Thymus (tissue), 11 donors: ENCODE measurements around the gene PCDH7. TPM values are rescaled to one million over a fixed set of nuclear protein-coding genes. Genes with fewer than 3 reads are reported as not detected.

Experiments used
- DNase-seq, 9 donors: peaks; one replicate each; pipeline ENCODE4 v3.0.0-alpha.2; 2013; ENCODE audit warnings: low spot score in 9 of 9, low read depth in 6 of 9, missing footprints in 1 of 9
- H3K27ac ChIP-seq, 2 donors: one replicate each; pipeline ENCODE4 v1.5.1; 2013; ENCODE audit warnings: control low read depth in 1 of 2, low read depth in 1 of 2, low read length in 1 of 2, mild to moderate bottlenecking in 1 of 2, moderate library complexity in 1 of 2
- H3K27me3 ChIP-seq, 2 donors: one replicate each; pipeline ENCODE4 v1.5.1; 2013; ENCODE audit warnings: low read length in 1 of 2; ENCODE audit not compliant: control insufficient read depth in 2 of 2, insufficient read depth in 1 of 2
- H3K36me3 ChIP-seq, 2 donors: one replicate each; pipeline ENCODE4 v1.5.1; 2013; ENCODE audit warnings: low read length in 1 of 2, mild to moderate bottlenecking in 1 of 2, moderate library complexity in 1 of 2; ENCODE audit not compliant: control insufficient read depth in 2 of 2, insufficient read depth in 2 of 2
- H3K4me1 ChIP-seq, 2 donors: one replicate each; pipeline ENCODE4 v1.5.1; 2013; ENCODE audit warnings: low read length in 2 of 2; ENCODE audit not compliant: control insufficient read depth in 2 of 2, insufficient read depth in 2 of 2
- H3K4me3 ChIP-seq, 2 donors: one replicate each; pipeline ENCODE4 v1.5.1; 2013; ENCODE audit warnings: low read length in 2 of 2, control low read depth in 1 of 2, mild to moderate bottlenecking in 1 of 2
- H3K9me3 ChIP-seq, 2 donors: one replicate each; pipeline ENCODE4 v1.5.1; 2013; ENCODE audit warnings: low read length in 1 of 2, mild to moderate bottlenecking in 1 of 2; ENCODE audit not compliant: control insufficient read depth in 2 of 2, insufficient read depth in 1 of 2
- WGBS: extraction: QIAGEN DNeasy Blood & Tissue Kit; methylation state at CpG from one replicate; pipeline ENCODE4 v1.1.7; 2013; 5-methylcytosine and 5-hydroxymethylcytosine counted together
- polyA plus RNA-seq: library from polyadenylated mRNA; stranded (reverse); fragments of 200-250 nt; gene quantifications from one replicate; pipeline ENCODE4 v1.2.3, GENCODE V29; 2013
- total RNA-seq: library from RNA; stranded (reverse); fragments of 120-200 nt; gene quantifications from one replicate; pipeline ENCODE4 v1.2.4, GENCODE V29; 2013
- donor health status: healthy.

Gene PCDH7
- total and polyA plus RNA-seq, 2 donors, result 0.64 to 2.4 TPM

DNA sequence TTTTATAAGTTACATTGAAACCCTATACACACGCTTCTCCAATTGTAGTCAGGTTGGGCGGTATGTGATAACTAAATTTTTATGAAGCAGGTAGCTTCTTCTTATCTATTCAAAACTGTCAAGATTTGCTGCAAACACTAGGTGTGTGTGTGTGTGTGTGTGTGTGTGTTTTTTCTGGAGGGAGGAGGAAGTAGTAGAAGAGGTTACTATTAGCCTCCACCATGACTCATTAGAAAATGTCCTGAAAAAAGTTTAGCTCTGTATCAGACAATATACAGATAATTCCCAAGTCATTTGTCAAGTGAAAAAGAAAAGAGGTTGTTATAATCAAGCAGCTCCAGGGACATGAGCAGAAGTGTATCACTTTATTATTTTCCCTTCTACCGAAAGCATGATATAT, 33.9 kb downstream of the PCDH7 start:
- DNase-seq, result no peak
- Histone ChIP-seq H3K4me3 (no peak overlapping the region), H3K27ac (no peak overlapping the region), H3K36me3 (no peaks in the 10 kb centered on the region), H3K9me3 (no peaks in the 10 kb centered on the region), H3K27me3 (no peaks in the 10 kb centered on the region), H3K4me1 (no peaks in the 10 kb centered on the region)
- 96% methylated on average over 3 of the region's 3 CpGs for WGBS

DNA sequence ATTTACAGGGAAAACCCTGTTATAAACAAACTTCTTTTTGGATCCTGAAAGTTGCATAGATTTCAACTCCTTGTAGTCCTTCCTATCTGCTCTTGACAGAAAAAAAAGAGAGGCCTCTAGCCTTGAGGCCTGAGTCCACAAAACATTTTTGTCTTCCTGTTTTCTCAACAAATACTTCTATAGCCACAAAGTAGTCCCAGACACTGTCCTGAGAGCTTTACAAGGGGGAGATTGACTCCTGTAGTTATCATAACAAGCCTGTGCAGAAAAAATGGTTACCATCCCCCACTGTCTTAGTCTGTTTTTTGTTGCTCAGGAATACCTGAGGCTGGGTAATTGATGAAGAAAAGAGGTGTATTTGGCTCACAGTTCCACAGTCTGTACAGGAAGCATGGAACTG, 35.2 kb downstream of the PCDH7 start:
- Histone ChIP-seq H3K4me3 (no peak overlapping the region), H3K27me3 (no peaks in the 10 kb centered on the region), H3K9me3 (no peaks in the 10 kb centered on the region), H3K36me3 (no peaks in the 10 kb centered on the region), H3K27ac (no peak overlapping the region), H3K4me1 (no peaks in the 10 kb centered on the region)
- no peak for DNase-seq

DNA sequence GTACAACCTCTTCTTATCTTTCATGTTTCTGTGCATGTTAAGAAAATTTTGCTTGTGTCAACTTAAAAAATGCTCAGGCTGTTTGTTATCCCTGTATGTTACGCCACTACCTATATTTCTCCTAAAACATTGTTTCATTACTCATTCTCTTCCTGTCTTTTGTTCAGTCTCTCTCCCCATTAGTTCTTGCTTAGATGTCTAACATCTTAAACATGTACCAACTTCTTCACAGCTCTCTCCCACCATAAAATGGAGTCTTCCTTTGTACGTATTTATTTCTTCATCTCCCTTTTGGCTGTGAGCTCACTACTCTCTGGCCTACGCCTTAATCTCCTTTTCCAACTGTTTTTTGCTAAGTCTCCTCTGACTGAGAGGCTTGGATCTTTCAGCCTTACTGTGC, 36.4 kb downstream of the PCDH7 start:
- DNase-seq, result no peak
- H3K4me3 ChIP-seq, result no peak overlapping the region
- H3K27me3 ChIP-seq, result no peaks in the 10 kb centered on the region
- H3K36me3 ChIP-seq, result no peaks in the 10 kb centered on the region
- no peak overlapping the region for H3K27ac ChIP-seq
- no peaks in the 10 kb centered on the region for H3K4me1 ChIP-seq
- no peaks in the 10 kb centered on the region for H3K9me3 ChIP-seq
- 95% methylated on average over 3 of the region's 3 CpGs for WGBS

DNA sequence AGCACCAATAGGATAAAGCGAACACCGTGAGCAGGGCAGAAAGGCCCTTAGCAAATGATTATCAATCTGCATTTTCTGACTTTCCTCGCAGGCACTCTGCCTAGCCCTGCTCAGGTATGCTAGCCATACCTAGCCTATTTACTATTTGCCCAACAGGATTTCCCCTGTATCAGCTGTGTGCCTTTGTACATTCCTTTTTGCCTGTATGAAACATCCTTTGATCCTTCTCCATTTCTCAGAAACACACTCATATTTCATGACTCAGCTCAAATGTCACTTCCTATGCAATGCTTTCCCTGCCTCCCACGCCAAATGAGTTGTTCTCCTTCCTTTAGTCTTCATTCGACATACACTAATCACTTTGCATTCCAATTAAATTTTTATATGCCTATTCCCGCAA, 37.2 kb downstream of the PCDH7 start:
- Histone ChIP-seq H3K27me3 (no peaks in the 10 kb centered on the region), H3K27ac (no peak overlapping the region), H3K4me3 (no peak overlapping the region), H3K4me1 (no peaks in the 10 kb centered on the region), H3K9me3 (no peaks in the 10 kb centered on the region), H3K36me3 (no peaks in the 10 kb centered on the region)
- no peak for DNase-seq
- WGBS, result 65% methylated on average over 6 of the region's 6 CpGs

DNA sequence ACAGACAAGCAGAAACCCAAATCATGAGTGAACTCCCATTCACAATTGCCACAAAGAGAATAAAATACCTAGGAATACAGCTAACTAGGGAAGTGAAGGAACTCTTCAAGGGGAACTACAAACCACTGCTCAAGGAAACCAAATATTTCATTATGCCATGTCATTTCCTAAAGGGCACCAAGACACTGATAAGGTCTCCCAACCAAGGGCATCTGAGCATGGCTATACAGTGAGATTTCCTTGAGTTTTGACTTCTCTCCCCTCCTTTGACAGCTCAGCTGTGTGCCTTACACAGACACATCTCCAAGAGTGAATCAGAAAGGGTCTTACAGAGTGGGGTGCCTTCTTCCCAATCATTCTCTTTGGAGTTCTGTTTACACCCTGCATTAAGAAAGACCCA, 40.4 kb downstream of the PCDH7 start:
- H3K36me3 ChIP-seq, result no peaks in the 10 kb centered on the region
- no peaks in the 10 kb centered on the region for H3K27me3 ChIP-seq
- no peak overlapping the region for H3K4me3 ChIP-seq
- DNase-seq, result no peak
- H3K4me1 ChIP-seq, result no peaks in the 10 kb centered on the region
- no peaks in the 10 kb centered on the region for H3K9me3 ChIP-seq
- no peak overlapping the region for H3K27ac ChIP-seq

DNA sequence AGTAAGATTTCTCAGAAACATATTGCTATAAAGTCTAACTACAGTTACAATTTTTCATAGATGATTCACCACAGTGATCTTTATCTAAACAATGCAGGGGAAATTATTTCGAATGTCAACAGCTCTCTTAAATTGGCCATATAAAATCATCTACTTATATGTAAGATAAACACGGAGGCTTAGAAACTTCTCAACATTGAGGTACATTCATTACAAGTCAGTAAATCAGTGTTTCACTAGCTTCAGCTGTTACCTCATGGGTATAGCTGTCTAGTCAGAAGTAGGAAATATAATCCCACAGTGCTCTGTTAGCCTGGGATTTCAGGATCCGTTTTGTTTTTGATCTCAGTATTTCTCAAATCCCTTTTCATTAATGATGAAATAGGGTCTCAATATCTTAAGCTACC, 43.2 kb downstream of the PCDH7 start:
- no peak overlapping the region for H3K27ac ChIP-seq
- WGBS, result 89% methylated on average over 3 of the region's 3 CpGs

DNA sequence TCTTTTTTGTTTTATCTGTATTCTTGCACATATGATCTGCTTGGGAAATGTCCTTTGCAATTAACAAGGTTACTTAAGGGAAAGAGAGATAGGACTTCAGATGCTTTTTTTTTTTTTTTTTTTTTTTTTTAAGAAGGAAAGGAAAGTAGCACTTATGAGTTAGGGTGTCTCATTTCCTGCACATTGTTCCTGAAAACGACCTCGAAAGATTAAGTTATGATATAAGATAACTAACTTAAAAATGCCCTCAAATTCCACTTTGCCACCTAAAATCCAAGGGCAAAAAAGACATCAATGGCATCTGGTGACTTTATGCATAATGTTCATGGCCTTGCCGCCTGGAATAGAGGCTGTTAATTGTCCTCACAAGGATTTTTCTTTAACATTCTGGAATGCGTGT, 44.9 kb downstream of the PCDH7 start:
- no peak for DNase-seq
- Histone ChIP-seq H3K4me1 (no peaks in the 10 kb centered on the region), H3K36me3 (no peaks in the 10 kb centered on the region), H3K27ac (no peak overlapping the region), H3K4me3 (no peak overlapping the region), H3K9me3 (no peaks in the 10 kb centered on the region), H3K27me3 (no peaks in the 10 kb centered on the region)
- WGBS, result 52% methylated on average over 4 of the region's 4 CpGs

More for the DNA sequence above, 43.2 kb downstream of the PCDH7 start:
- Histone ChIP-seq H3K4me1 (no peaks in the 10 kb centered on the region), H3K27me3 (no peaks in the 10 kb centered on the region), H3K4me3 (no peak overlapping the region), H3K9me3 (no peaks in the 10 kb centered on the region), H3K36me3 (no peaks in the 10 kb centered on the region)
- no peak for DNase-seq

DNA sequence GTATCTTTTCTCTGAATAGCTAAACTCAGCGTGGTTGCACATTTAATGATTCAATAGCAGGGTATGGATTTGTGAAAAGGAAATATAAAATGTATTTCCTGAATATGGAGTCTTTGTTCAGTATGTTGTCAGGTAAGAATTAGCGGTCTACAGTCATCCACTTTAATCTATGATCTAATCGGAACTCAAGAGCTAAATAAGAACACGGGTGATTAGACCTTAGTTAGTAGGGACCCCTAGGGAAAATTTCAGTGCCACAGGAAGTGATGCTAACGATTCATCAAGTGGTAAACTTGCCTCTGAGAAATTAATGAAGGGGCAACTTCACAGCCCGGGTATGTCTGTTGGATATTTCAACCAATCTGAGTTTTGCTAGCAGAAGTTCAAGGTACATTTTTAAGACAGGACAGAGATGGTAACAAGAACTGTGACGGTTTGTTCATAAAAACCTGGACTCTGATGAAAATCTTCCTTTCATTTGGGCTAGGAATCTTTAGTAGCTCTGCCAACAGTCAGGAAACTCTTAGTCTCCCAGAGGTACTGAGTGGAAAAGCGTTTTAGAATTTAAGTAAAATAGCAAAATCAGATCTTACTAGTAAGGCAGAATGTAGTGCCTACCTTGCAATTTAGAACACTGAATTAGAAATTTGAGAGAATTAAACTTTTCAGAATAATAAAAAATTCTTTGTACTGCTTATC, 47.1 kb downstream of the PCDH7 start:
- Histone ChIP-seq H3K4me3 (no peak overlapping the region), H3K27me3 (no peaks in the 10 kb centered on the region), H3K4me1 (no peaks in the 10 kb centered on the region), H3K9me3 (no peaks in the 10 kb centered on the region), H3K36me3 (no peaks in the 10 kb centered on the region), H3K27ac (no peak overlapping the region)
- 91% methylated on average over 8 of the region's 8 CpGs for WGBS
- DNase-seq, result no peak

DNA sequence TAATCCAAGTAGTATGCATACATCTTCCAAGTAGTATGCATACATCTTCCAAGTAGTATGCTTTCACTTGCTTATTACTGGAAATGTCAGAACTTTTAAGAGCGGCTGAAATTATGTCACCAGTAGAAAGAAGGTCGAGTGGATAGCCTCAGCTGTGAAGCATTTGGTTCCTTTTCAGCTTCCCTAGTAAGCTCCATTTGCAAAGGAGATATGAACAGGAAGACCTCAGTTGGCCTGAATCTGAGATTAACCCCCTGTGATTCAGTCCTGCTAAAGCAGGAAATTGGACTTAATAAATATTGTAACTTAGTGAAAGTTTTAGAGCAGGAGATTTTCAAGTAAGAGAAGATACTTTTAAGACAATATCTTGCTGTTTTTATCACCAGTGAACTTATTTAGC, 48.1 kb downstream of the PCDH7 start:
- Histone ChIP-seq H3K27me3 (no peaks in the 10 kb centered on the region), H3K27ac (no peak overlapping the region), H3K4me3 (no peak overlapping the region), H3K9me3 (no peaks in the 10 kb centered on the region), H3K4me1 (no peaks in the 10 kb centered on the region), H3K36me3 (no peaks in the 10 kb centered on the region)
- DNase-seq, result no peak
- 67% methylated on average over 2 of the region's 2 CpGs for WGBS

DNA sequence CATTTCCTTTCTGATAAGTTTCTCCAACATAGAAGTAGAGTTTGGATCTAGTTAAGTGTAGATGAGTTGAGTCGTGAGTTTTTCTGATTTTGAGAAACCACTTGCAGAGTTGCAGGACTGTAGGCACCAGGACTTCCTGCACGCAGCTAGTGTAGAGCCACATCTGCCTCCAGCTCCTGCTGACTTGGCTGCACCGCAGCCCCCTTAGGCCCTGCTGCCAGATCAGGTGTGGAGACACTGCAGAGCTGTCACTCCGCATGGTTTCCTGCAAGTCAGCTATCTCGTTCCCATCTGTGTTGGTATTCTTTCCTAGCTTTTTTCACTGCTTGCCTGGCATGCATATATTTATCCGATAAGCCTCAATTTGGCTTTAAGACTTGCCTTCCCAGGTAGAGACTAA, 48.9 kb downstream of the PCDH7 start:
- no peaks in the 10 kb centered on the region for H3K4me1 ChIP-seq
- H3K27me3 ChIP-seq, result no peaks in the 10 kb centered on the region
- H3K4me3 ChIP-seq, result no peak overlapping the region
- no peak for DNase-seq
- no peaks in the 10 kb centered on the region for H3K36me3 ChIP-seq
- WGBS, result 87% methylated on average over 6 of the region's 6 CpGs
- no peaks in the 10 kb centered on the region for H3K9me3 ChIP-seq
- H3K27ac ChIP-seq, result no peak overlapping the region
